ENCODE data around the gene ANAPC16.

GRCh38 chr10:72174297-72174662 lies 41.5 kb upstream of the ANAPC16 start:
- TF ChIP-seq, protein P1, sequence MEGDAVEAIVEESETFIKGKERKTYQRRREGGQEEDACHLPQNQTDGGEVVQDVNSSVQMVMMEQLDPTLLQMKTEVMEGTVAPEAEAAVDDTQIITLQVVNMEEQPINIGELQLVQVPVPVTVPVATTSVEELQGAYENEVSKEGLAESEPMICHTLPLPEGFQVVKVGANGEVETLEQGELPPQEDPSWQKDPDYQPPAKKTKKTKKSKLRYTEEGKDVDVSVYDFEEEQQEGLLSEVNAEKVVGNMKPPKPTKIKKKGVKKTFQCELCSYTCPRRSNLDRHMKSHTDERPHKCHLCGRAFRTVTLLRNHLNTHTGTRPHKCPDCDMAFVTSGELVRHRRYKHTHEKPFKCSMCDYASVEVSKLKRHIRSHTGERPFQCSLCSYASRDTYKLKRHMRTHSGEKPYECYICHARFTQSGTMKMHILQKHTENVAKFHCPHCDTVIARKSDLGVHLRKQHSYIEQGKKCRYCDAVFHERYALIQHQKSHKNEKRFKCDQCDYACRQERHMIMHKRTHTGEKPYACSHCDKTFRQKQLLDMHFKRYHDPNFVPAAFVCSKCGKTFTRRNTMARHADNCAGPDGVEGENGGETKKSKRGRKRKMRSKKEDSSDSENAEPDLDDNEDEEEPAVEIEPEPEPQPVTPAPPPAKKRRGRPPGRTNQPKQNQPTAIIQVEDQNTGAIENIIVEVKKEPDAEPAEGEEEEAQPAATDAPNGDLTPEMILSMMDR (IDR thresholded peaks at IDR 0.05 in 8 of 11, conservative IDR thresholded peaks at IDR 0.05 in 3 of 11) = no peak
- no peak for TF ChIP-seq POLR2AphosphoS5 (IDR thresholded peaks at IDR 0.05)
